ENCODE results near the gene MTR.

- no peak for TF ChIP-seq POLR2A (IDR thresholded peaks at IDR 0.05)
- no peak for TF ChIP-seq CTCF (IDR thresholded peaks at IDR 0.05 in 8 of 11, conservative IDR thresholded peaks at IDR 0.05 in 3 of 11)
- TF ChIP-seq POLR2AphosphoS5 (IDR thresholded peaks at IDR 0.05), result no peak
Measured at GRCh38 chr1:236882678-236883077, 87.6 kb downstream of the MTR start.
